Heart left ventricle (tissue), 13 donors: Measurements from ENCODE around the gene TMEM205.

ENCODE experiments used
- CTCF ChIP-seq, 12 donors: fragments of 200-600 bp; sonication (generic) in 4 of 12; IDR thresholded peaks; one replicate each; pipeline versions ENCODE4 v1.5.0 to v1.8.0; 2018 to 2022; ENCODE audit warnings: antibody characterized with exemption in 12 of 12, mild to moderate bottlenecking in 5 of 12
- POLR2A ChIP-seq, 2 donors: fragments of 450-650 bp; IDR thresholded peaks; one replicate each; pipeline ENCODE4 v1.6.1; 2017; ENCODE audit warnings: antibody characterized with exemption in 2 of 2, mild to moderate bottlenecking in 2 of 2, moderate library complexity in 2 of 2
- donor health status: ischemic (EF 13 %, LVEDD 7.1; RV severe dilation, severe dysfunction).
- donor health status: DM: no; HTN: yes; CAD: no.
- donor health status: DM: no; HTN: no; CAD: no.
- donor health status: ischemic (EF 25% LVEDD 6.9; RV normal size, moderate dysfunction).
- donor health status: ischemic (EF 25% LVEDD 5.7; RV mildly dilated, moderate dysfunction).
- donor health status: ischemic (EF 35%, LVEDD 5.7; RV mildly dilated, moderate dysfunction).
- donor health status: nonischemic (EF 11% LVEDD 7.7; RV severe dilation, severe dysfunction).
- donor health status: DM: yes; HTN: yes; CAD: no.
- donor health status: PGD.
- donor health status: ischemic (EF 29% LVEDD 5.4; RV normal size, mild dysfunction).
- donor health status: nonischemic (EF 23%, LVEDD 6.1; RV moderate dilation, normal function).

GRCh38 chr19:11384778-11385129 lies 38.7 kb upstream of the TMEM205 start:
- TF ChIP-seq CTCF (IDR thresholded peaks at IDR 0.05) (no peak), POLR2A (IDR thresholded peaks at IDR 0.05) (no peak)
